AML-193 (cell line): Measurements from ENCODE around the gene FZD7.

Experiments
- DNase-seq, 2 experiments: peaks; one replicate each; lab custom pipeline; 2025; lab: John Stamatoyannopoulos, UW

Gene FZD7

GRCh38 chr2:202037086-202037485 lies 3.4 kb downstream of the FZD7 start:
- DNase-seq: no peak

DNA sequence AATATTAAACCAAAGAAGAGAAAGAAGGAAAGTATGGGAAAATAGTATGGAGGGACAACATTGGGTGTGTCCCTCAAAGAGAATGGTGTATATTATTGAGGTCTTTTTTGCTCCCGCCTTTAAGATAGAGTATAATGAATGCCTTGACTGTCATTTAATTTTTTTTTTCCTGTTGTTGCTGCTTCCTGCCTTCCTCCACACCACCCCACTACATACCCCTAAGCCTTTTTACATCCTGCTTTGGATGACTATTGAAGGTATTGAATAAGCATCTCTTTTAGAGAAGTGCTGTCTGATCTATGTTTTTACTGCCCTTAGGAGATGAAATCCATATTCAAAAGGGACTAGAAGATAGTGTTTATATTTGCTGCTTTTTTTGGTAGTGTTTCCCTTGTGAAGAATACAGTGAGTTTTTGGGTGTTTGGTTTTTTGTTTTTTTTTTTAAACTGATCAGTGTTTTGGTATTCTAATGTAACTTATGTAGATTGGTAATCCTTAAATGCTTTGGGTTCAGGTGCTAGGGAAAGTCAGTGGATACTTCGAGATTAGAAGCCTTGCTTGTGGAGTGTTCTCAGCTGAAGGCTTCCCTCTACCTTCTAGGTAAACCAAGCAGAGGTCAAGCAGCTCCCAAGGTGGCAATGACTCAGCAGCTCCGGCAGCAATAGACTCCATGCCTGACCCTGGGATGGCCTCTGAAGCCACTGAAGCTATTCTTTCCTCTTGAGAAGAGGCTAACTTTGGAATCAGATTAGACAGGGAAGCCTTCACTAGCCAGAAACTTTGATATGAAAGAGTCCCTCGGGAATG lies 5.0 kb downstream of the FZD7 start:
- no peak for DNase-seq

- no peak for DNase-seq
Measured at GRCh38 chr2:202039278-202040078, 5.8 kb downstream of the FZD7 start.

- DNase-seq: no peak
Measured at GRCh38 chr2:202040079-202040844, 6.6 kb downstream of the FZD7 start.

DNA sequence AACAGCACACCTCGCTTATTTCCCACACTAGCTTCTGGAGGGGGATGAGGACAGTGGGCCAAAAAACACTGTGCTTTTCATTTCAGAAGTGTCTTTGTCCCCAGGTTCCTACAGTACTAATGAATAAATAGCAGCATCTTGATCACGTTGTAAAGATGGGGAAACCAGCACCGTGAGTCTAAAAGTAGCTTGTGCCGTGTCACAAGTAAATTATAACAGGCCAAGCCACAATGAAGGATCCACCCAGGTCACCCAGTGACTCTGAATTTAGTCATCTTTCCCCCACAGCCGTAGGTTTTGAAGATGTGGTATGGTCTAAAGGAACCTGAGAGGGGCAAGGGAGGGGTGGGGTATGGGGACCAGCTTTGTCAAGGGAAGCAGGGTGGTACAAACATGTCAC lies 8.8 kb downstream of the FZD7 start:
- no peak for DNase-seq

DNA sequence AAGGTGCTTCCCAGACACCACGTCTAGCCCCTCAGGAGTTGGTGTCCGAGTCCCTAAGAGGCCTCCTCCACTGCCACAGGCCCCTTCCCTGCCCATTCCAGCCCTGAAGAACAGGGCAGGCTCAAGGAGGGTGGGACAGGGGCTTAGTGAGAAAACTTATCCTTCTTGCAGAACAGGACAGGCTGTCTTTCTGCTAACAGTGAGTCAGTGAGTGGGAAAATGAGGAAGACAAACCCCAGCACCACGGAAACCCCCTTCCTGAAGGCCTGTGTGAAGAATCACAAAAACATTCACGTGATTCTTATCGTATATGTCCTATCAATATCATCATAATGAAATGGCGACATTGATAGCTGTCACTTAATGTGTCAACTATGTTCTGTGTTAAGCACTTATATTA lies 9.8 kb downstream of the FZD7 start:
- no peak for DNase-seq

GRCh38 chr2:202044777-202045176 lies 11.1 kb downstream of the FZD7 start:
- DNase-seq: no peak

GRCh38 chr2:202046572-202046971 lies 12.9 kb downstream of the FZD7 start:
- no peak for DNase-seq

DNA sequence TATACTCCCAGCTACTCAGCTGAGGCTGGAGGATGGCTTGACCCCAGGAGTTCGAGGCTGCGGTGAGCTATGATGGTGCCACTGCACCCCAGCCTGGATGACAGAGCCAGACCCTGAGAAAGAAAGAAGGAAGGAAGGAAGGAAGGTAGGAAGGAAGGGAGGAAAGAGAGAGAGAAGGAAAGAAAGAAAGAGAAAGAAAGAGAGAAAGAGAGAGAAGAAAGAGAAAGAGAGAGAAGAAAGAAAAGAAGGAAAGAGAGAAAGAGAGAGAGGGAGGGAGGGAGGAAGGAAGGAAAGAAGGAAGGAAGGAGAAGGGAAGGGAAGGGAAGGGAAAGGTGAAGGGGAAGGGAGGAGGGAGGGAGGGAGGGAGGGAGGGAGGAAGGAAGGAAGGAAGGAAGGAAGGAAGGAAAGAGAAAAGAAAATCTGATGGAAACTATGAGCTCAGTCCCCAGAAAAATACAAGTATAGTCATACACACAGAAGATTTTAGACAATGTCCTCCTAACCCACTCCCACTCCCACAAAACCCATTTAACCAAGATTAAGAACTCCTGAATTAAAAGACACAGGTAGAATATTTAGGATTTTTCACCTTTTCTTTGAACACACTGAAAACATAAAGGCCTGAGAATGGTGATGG lies 15.6 kb downstream of the FZD7 start:
- no peak for DNase-seq

GRCh38 chr2:202049840-202050239 lies 16.2 kb downstream of the FZD7 start:
- DNase-seq: no peak

DNA sequence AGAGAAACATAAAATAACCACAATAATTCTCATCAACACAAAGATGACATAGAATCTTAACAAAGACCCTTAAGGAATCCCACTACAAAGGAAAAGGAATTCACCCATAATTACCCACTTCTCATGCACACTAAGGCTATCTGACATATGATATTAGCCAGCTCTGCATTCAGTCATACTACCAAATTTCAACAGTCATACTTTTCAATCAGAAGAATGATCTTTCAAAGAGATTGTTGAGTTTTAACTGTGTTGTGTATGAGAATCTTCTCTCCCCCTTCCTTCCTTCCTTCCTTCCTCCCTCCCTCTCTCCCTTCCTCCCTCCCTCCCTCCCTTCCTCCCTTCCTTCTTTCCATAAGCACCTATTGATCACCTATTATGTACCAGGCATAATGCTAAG lies 17.0 kb downstream of the FZD7 start:
- no peak for DNase-seq

GRCh38 chr2:202051499-202052161 lies 18.0 kb downstream of the FZD7 start:
- DNase-seq: no peak

DNA sequence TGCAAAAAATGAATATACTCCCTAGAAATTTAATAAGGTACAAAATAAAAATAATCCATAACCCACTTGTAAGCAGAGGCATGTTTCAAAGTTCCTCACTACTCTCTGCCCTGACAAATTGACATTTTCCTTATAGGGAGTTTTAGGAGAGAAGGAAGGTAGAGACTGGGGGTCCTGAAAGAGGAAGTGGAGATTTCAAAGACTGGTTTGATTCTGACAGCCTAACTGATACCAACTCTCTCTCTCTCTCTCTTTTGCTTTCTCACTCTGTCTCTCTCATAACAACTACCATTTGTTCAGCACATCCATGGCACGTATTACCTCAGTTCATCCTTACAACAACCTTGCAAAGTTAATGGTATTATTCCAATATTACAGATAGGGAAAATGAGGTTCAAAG lies 18.6 kb downstream of the FZD7 start:
- no peak for DNase-seq

DNA sequence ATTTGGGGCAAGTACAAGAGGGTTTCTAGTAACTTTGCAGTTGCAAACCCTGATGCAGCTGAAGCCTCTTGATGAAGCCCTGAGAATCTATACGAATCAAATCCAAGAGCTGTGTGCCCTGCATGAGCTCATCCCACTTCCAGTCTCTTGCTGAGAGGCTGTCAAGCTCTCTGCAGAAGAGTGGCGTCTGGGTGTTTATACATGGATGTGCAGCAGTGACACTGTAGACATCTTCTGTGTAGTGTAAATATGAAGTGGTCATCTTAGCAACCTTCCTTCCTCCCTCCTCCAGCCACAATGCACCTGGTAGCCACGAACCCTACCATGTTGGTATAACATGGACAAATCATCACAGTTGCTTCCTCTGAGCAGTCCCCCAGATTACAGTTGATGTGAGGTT lies 21.0 kb downstream of the FZD7 start:
- DNase-seq: no peak

DNA sequence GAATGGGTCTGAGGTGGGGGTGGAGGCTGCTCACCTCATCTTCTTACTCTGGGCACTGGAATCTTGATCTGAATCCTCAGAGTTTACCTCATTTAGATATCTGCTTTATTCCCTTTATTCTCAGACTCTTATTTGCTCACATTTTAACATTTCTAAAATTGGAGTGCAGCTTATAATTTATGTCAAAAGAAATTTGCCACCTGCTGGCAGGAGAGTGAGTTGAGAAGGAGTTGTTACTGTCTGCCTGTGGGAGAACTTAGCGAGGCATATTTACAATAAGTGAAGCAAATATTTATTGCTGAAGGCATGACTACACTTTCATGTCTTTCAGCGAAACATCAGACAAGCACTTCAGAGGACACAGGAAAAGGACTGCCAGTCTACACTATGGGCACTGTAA lies 23.0 kb downstream of the FZD7 start:
- no peak for DNase-seq

GRCh38 chr2:202060218-202060617 lies 26.6 kb downstream of the FZD7 start:
- no peak for DNase-seq

GRCh38 chr2:202061695-202062094 lies 28.0 kb downstream of the FZD7 start:
- DNase-seq: no peak

- DNase-seq: no peak
Measured at GRCh38 chr2:202064171-202064880, 30.7 kb downstream of the FZD7 start.

DNA sequence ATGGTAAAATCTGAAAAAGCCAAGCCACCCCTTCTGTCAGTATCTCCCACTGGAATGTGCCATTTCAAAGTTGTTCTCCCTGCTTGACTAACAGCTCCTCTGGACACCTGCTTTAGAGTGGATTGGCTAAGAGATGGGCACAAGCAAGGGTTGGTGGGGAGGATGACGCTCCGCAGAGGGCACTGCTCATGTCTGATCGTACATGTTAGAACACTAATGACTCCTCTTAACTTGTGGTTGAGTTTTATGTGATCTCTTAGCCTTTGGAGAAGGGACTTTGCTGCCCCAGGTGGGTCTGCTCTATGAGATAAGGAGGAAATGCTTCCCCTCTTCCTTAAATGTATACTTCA lies 31.2 kb downstream of the FZD7 start:
- no peak for DNase-seq

DNA sequence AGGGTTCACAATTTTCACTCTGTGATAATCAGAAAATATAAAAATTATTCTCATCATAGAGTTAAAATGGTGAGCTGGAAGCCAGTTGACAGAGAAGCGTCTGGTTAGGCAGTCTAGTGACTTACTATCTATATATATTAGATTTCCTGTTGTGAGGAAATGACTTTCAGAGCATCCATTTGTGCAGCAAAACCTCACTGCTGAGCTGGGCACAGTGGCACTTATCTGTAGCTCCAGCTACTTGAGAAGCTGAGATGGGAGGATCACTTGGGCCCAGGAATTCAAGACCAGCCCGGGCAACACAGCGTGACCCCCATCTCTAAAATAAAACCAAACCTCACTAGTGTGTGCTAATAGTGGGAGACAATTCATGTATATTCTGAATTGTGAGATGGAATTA lies 32.2 kb downstream of the FZD7 start:
- DNase-seq: no peak

- no peak for DNase-seq
Measured at GRCh38 chr2:202066875-202067274, 33.2 kb downstream of the FZD7 start.
